A549 (cell line): ENCODE data around the gene ZNF526.

Experiments
- ZFP36 ChIP-seq: fragments of 450-650 bp; IDR thresholded peaks from 2 replicates; pipeline ENCODE4 v1.6.1; 2014; ENCODE audit warnings: borderline replicate concordance; ENCODE audit not compliant: partially characterized antibody
- TF ChIP-seq, protein P1 (sequence below): fragments of >200 bp; sonication (Bioruptor Twin); formaldehyde crosslinking; IDR thresholded peaks from 3 replicates; pipeline ENCODE4 v1.5.1; 2016

DNA sequence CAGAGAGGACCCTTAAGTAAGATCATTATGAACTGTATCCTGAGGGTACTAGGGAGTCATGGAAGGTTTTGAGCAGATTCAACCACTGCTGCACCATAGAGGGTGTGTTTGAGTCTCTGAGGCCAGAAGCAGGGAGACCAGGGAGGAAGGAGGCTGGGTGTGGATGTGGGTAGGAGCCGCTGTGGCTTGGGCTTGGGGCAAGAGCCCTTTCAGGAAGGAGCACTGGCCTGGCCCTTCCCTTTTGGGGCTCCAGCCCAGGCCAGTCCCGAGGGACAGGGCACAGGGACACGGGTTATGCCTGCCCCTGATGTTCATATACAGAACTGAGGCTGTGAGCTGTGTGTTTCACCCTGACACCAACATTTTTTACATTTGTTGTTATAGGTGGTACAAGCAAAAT is 56.2 kb downstream of the ZNF526 start:
- TF ChIP-seq ZFP36, result no peak
- TF ChIP-seq, protein P1, sequence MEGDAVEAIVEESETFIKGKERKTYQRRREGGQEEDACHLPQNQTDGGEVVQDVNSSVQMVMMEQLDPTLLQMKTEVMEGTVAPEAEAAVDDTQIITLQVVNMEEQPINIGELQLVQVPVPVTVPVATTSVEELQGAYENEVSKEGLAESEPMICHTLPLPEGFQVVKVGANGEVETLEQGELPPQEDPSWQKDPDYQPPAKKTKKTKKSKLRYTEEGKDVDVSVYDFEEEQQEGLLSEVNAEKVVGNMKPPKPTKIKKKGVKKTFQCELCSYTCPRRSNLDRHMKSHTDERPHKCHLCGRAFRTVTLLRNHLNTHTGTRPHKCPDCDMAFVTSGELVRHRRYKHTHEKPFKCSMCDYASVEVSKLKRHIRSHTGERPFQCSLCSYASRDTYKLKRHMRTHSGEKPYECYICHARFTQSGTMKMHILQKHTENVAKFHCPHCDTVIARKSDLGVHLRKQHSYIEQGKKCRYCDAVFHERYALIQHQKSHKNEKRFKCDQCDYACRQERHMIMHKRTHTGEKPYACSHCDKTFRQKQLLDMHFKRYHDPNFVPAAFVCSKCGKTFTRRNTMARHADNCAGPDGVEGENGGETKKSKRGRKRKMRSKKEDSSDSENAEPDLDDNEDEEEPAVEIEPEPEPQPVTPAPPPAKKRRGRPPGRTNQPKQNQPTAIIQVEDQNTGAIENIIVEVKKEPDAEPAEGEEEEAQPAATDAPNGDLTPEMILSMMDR, result no peak
